ENCODE measurements around the gene TRIM22.

The TRIM22 gene

DNA sequence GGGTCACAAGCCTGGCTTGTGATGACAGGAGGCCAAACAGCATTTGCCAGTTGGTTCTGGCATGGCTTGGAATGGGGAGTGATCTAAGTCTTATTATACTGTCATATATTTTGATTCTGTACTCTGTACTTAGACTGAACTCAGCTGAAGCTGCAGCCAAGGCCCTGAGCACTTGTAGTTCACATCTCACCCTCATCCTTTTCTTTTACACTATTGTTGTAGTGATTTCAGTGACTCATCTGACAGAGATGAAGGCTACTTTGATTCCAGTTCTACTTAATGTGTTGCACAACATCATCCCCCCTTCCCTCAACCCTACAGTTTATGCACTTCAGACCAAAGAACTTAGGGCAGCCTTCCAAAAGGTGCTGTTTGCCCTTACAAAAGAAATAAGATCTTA, 47.5 kb downstream of the TRIM22 start:
- no peak overlapping the region for H3K27ac ChIP-seq (ENCODE audit: low read length)
- no peak for DNase-seq
- no peaks in the 10 kb centered on the region for H3K4me1 ChIP-seq (ENCODE audit: low read length)
- no peak overlapping the region for H3K9ac ChIP-seq (ENCODE audit: low read length)
- no peaks in the 10 kb centered on the region for H3K9me3 ChIP-seq (replicated peaks; ENCODE audit: insufficient read depth, low read length)
- H3K36me3 ChIP-seq (replicated peaks; ENCODE audit: insufficient read depth, low read length) = no peaks in the 10 kb centered on the region
- no peaks in the 10 kb centered on the region for H3K79me2 ChIP-seq (ENCODE audit: low read length)
- H3K27me3 ChIP-seq (replicated peaks; ENCODE audit: insufficient read depth, low read length) = no peaks in the 10 kb centered on the region
- no peak overlapping the region for H2AFZ ChIP-seq (ENCODE audit: low read length)
- no peaks in the 10 kb centered on the region for H3F3A ChIP-seq (ENCODE audit: insufficient read depth, low read length)
- no peak overlapping the region for H3K4me2 ChIP-seq (ENCODE audit: low read depth, low read length)
- H3K9me2 ChIP-seq (replicated peaks; ENCODE audit: insufficient read depth, low read length) = no peaks in the 10 kb centered on the region
- TF ChIP-seq CTCF (IDR thresholded peaks at IDR 0.05; ENCODE audit: low read length) = no peak
- no peak for TF ChIP-seq EZH2 (optimal IDR thresholded peaks at IDR 0.05; ENCODE audit: low read depth, low read length)
- no peak for TF ChIP-seq EZH2phosphoT487 (IDR thresholded peaks at IDR 0.05; ENCODE audit: low read length)
- no peak overlapping the region for H3K4me3 ChIP-seq (ENCODE audit: low read length)
- no peaks in the 10 kb centered on the region for H4K20me1 ChIP-seq (ENCODE audit: insufficient read depth, low read length)

GRCh38 chr11:5737670-5738392, 48.2 kb downstream of the TRIM22 start:
- Histone ChIP-seq H3K9me2 (replicated peaks; ENCODE audit: insufficient read depth, low read length) (no peaks in the 10 kb centered on the region), H3K4me1 (ENCODE audit: low read length) (no peaks in the 10 kb centered on the region), H4K20me1 (ENCODE audit: insufficient read depth, low read length) (no peaks in the 10 kb centered on the region), H2AFZ (ENCODE audit: low read length) (no peak overlapping the region), H3K27ac (ENCODE audit: low read length) (no peak overlapping the region), H3K79me2 (ENCODE audit: low read length) (no peaks in the 10 kb centered on the region), H3K27me3 (replicated peaks; ENCODE audit: insufficient read depth, low read length) (no peaks in the 10 kb centered on the region), H3F3A (ENCODE audit: insufficient read depth, low read length) (no peaks in the 10 kb centered on the region), H3K4me3 (ENCODE audit: low read length) (no peak overlapping the region), H3K4me2 (ENCODE audit: low read depth, low read length) (no peak overlapping the region), H3K36me3 (replicated peaks; ENCODE audit: insufficient read depth, low read length) (no peaks in the 10 kb centered on the region), H3K9me3 (replicated peaks; ENCODE audit: insufficient read depth, low read length) (no peaks in the 10 kb centered on the region), H3K9ac (ENCODE audit: low read length) (no peak overlapping the region)
- no peak for TF ChIP-seq EZH2 (optimal IDR thresholded peaks at IDR 0.05; ENCODE audit: low read depth, low read length)
- no peak for TF ChIP-seq CTCF (IDR thresholded peaks at IDR 0.05; ENCODE audit: low read length)
- DNase-seq = no peak

DNA sequence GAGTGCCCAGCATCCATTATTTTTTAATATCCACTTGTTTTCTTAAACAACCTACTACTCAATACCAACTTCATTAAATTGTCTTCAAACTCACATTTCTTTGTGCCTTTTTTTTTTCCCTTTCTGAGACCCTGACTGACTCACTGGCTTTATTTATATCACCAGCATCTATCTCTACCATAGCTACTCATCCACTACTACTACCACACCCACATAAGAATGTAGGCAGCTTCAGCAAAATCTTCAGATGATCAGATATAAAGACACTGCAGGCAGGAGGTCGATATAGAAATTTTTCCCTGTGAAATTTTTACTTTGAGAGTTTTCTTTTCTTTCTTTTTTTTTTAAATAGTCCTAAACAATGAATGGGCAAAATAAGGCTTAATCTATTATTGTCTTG, 48.8 kb downstream of the TRIM22 start:
- Histone ChIP-seq H3K9ac (ENCODE audit: low read length) (no peak overlapping the region), H3K9me3 (replicated peaks; ENCODE audit: insufficient read depth, low read length) (no peaks in the 10 kb centered on the region), H3K4me1 (ENCODE audit: low read length) (no peaks in the 10 kb centered on the region), H3F3A (ENCODE audit: insufficient read depth, low read length) (no peaks in the 10 kb centered on the region), H3K27ac (ENCODE audit: low read length) (no peak overlapping the region), H3K4me3 (ENCODE audit: low read length) (no peak overlapping the region), H3K36me3 (replicated peaks; ENCODE audit: insufficient read depth, low read length) (no peaks in the 10 kb centered on the region), H3K9me2 (replicated peaks; ENCODE audit: insufficient read depth, low read length) (no peaks in the 10 kb centered on the region), H3K79me2 (ENCODE audit: low read length) (no peaks in the 10 kb centered on the region), H3K4me2 (ENCODE audit: low read depth, low read length) (no peak overlapping the region), H4K20me1 (ENCODE audit: insufficient read depth, low read length) (no peaks in the 10 kb centered on the region), H2AFZ (ENCODE audit: low read length) (no peak overlapping the region), H3K27me3 (replicated peaks; ENCODE audit: insufficient read depth, low read length) (no peaks in the 10 kb centered on the region)
- no peak for TF ChIP-seq EZH2phosphoT487 (IDR thresholded peaks at IDR 0.05; ENCODE audit: low read length)
- no peak for DNase-seq

GRCh38 chr11:5746614-5747013, 57.0 kb downstream of the TRIM22 start:
- Histone ChIP-seq H3K4me1 (ENCODE audit: low read length) (no peaks in the 10 kb centered on the region), H3K79me2 (ENCODE audit: low read length) (no peaks in the 10 kb centered on the region), H3K27me3 (replicated peaks; ENCODE audit: insufficient read depth, low read length) (0 out of 2 replicates have a peak, but pooled peaks cover 3% of the 10 kb centered on the region), H3K27ac (ENCODE audit: low read length) (no peak overlapping the region), H2AFZ (ENCODE audit: low read length) (no peak overlapping the region), H3K9me3 (replicated peaks; ENCODE audit: insufficient read depth, low read length) (no peaks in the 10 kb centered on the region), H3F3A (ENCODE audit: insufficient read depth, low read length) (no peaks in the 10 kb centered on the region), H4K20me1 (ENCODE audit: insufficient read depth, low read length) (no peaks in the 10 kb centered on the region), H3K4me2 (ENCODE audit: low read depth, low read length) (no peak overlapping the region), H3K4me3 (ENCODE audit: low read length) (no peak overlapping the region), H3K9me2 (replicated peaks; ENCODE audit: insufficient read depth, low read length) (no peaks in the 10 kb centered on the region), H3K36me3 (replicated peaks; ENCODE audit: insufficient read depth, low read length) (no peaks in the 10 kb centered on the region), H3K9ac (ENCODE audit: low read length) (no peak overlapping the region)
- no peak for DNase-seq
- TF ChIP-seq CTCF (IDR thresholded peaks at IDR 0.05; ENCODE audit: low read length) (no peak), EZH2 (optimal IDR thresholded peaks at IDR 0.05; ENCODE audit: low read depth, low read length) (no peak), EZH2phosphoT487 (IDR thresholded peaks at IDR 0.05; ENCODE audit: low read length) (no peak)
